Natural killer cell (primary cell): ENCODE results near the gene FARS2. TPM values are rescaled to one million over a fixed set of nuclear protein-coding genes. Genes with fewer than 3 reads are reported as not detected.

Source experiments
- ATAC-seq, 3 donors: fragments of 150-1000 bp in 2 of 3; fragments of 200-7000 bp in 1 of 3; cut with Tn5 transposase; 1 replicate in 1 of 3; 2 replicates in 2 of 3; pipeline ENCODE4 v1.10.0; 2021; ENCODE audit warnings: mild to moderate bottlenecking in 2 of 3, moderate library complexity in 2 of 3
- DNase-seq, 2 donors: peaks; one replicate each; pipeline versions ENCODE4 v3.0.0 to v3.0.0-alpha.2; 2013 to 2021; ENCODE audit warnings: mixed read lengths in 1 of 2
- H3K27ac ChIP-seq: one replicate; pipeline ENCODE4 v1.5.1; 2013; ENCODE audit warnings: mild to moderate bottlenecking, low read length
- H3K27me3 ChIP-seq: one replicate; pipeline ENCODE4 v1.6.1; 2013; ENCODE audit warnings: low read length; ENCODE audit not compliant: control insufficient read depth, insufficient read depth
- H3K36me3 ChIP-seq: one replicate; pipeline ENCODE4 v1.6.1; 2013; ENCODE audit warnings: low read length; ENCODE audit not compliant: control insufficient read depth, insufficient read depth
- H3K4me1 ChIP-seq: one replicate; pipeline ENCODE4 v1.6.1; 2013; ENCODE audit warnings: low read length; ENCODE audit not compliant: control insufficient read depth, insufficient read depth
- H3K4me3 ChIP-seq: one replicate; pipeline ENCODE4 v1.5.1; 2013; ENCODE audit warnings: low read length
- H3K9me3 ChIP-seq: one replicate; pipeline ENCODE4 v1.6.1; 2013; ENCODE audit warnings: low read length; ENCODE audit not compliant: control insufficient read depth, insufficient read depth
- H3K27ac Mint-ChIP-seq, 2 donors: one replicate each; pipeline ENCODE4 v1.8.0; 2022; ENCODE audit warnings: mild to moderate bottlenecking in 2 of 2, mixed read lengths in 2 of 2, moderate library complexity in 1 of 2
- H3K27me3 Mint-ChIP-seq, 2 donors: one replicate each; pipeline ENCODE4 v1.8.0; 2022; ENCODE audit warnings: low read depth in 2 of 2, mixed read lengths in 2 of 2
- H3K36me3 Mint-ChIP-seq: one replicate; pipeline ENCODE4 v1.8.0; 2022; ENCODE audit warnings: mixed read lengths
- H3K4me1 Mint-ChIP-seq, 2 donors: one replicate each; pipeline ENCODE4 v1.8.0; 2022; ENCODE audit warnings: mixed read lengths in 2 of 2
- H3K4me3 Mint-ChIP-seq: one replicate; pipeline ENCODE4 v1.8.0; 2022; ENCODE audit warnings: mild to moderate bottlenecking, moderate library complexity, mixed read lengths
- H3K9me3 Mint-ChIP-seq, 2 donors: one replicate each; pipeline ENCODE4 v1.8.0; 2022; ENCODE audit warnings: mixed read lengths in 2 of 2
- WGBS: methylation state at CpG from one replicate; pipeline ENCODE4 v1.1.7; 2013; ENCODE audit warnings: missing lambda C conversion rate; ENCODE audit not compliant: insufficient coverage; 5-methylcytosine and 5-hydroxymethylcytosine counted together
- intact Hi-C: fragments of 100-400 bp; cut with micrococcal nuclease; formaldehyde crosslinking; loops from one replicate; pipeline ENCODE4 v1.14.2; 2022
- total RNA-seq, 4 donors: library from RNA; stranded (reverse); fragments of 120-200 nt in 1 of 4; gene quantifications; one replicate each; pipeline versions ENCODE4 v1.2.3 to v1.2.4, GENCODE V29; 2013 to 2022
- TF ChIP-seq, protein P1 (sequence below): fragments of 200-600 bp; IDR thresholded peaks from one replicate; pipeline ENCODE4 v1.8.0; 2022; ENCODE audit warnings: antibody characterized with exemption

FARS2 gene
- total RNA-seq, 3 donors from 2014 or later (not counting 1 experiment from before 2014, with no cell fraction given): 15.3 to 24.8 (median 22.7) TPM

DNA sequence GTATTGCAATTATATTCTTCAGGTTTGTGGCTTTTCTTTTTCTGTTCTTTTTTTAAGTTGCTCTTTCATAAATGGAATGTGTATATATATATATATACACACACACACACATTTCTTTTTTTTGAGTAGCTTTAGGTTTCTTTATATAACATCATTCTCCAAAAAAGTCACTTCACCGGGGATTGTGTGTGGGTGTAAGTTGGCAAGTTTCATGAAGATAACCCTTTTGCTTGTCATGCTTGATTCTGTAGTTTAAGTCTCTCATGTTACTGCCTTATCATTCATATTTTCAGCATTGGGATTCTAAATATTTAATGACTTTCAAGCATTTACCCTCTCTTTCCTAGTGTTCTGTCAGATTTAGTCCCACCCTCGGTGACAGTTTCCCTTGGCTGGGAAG, 181.0 kb downstream of the FARS2 start:
- Histone ChIP-seq H3K4me1 (no peaks in the 10 kb centered on the region), H3K27me3 (no peaks in the 10 kb centered on the region), H3K36me3 (no peaks in the 10 kb centered on the region), H3K4me3 (no peak overlapping the region), H3K27ac (no peak overlapping the region), H3K9me3 (no peaks in the 10 kb centered on the region)
- H3K4me1 Mint-ChIP-seq: peaks cover 0 to 6% of the 10 kb centered on the region in 2 donors
- ATAC-seq: no peak
- DNase-seq: no peak
- peaks cover 0 to 5% of the 10 kb centered on the region in 2 donors for H3K9me3 Mint-ChIP-seq
- no peak overlapping the region for H3K4me3 Mint-ChIP-seq
- TF ChIP-seq, protein P1, sequence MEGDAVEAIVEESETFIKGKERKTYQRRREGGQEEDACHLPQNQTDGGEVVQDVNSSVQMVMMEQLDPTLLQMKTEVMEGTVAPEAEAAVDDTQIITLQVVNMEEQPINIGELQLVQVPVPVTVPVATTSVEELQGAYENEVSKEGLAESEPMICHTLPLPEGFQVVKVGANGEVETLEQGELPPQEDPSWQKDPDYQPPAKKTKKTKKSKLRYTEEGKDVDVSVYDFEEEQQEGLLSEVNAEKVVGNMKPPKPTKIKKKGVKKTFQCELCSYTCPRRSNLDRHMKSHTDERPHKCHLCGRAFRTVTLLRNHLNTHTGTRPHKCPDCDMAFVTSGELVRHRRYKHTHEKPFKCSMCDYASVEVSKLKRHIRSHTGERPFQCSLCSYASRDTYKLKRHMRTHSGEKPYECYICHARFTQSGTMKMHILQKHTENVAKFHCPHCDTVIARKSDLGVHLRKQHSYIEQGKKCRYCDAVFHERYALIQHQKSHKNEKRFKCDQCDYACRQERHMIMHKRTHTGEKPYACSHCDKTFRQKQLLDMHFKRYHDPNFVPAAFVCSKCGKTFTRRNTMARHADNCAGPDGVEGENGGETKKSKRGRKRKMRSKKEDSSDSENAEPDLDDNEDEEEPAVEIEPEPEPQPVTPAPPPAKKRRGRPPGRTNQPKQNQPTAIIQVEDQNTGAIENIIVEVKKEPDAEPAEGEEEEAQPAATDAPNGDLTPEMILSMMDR: no peak
- 100% methylated on average over 1 of the region's 2 CpGs for WGBS
- H3K36me3 Mint-ChIP-seq: peaks cover 13% of the 10 kb centered on the region
- no peaks in the 10 kb centered on the region for H3K27me3 Mint-ChIP-seq
- no peak overlapping the region for H3K27ac Mint-ChIP-seq
- intact Hi-C loops: no loop called here

DNA sequence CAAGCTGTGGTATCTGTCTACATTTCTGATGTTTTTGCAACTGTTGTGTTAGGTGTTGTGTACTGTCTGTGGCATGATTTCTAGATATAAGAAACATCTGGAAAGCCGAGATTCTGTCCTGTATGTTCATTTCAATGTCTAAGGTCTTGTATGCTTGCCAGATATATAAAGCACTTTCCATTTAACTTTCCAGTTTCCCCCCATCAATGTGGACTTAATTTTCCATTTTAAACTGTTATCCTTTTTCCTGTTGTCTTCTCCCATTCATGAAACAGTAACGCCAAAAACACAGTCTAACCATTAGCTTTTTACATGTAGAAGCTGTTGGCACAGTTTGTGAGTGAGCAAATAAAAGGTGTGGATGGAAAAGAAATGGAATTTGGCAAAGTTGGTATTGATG, 181.6 kb downstream of the FARS2 start:
- no peak for ATAC-seq
- peaks cover 4 to 6% of the 10 kb centered on the region in 2 donors for H3K4me1 Mint-ChIP-seq
- Histone ChIP-seq H3K4me3 (no peak overlapping the region), H3K4me1 (no peaks in the 10 kb centered on the region), H3K27me3 (no peaks in the 10 kb centered on the region), H3K36me3 (no peaks in the 10 kb centered on the region), H3K27ac (no peak overlapping the region), H3K9me3 (no peaks in the 10 kb centered on the region)
- 100% methylated on average over 1 of the region's 2 CpGs for WGBS
- H3K27me3 Mint-ChIP-seq: no peaks in the 10 kb centered on the region
- intact Hi-C loops: no loop called here
- no peak overlapping the region for H3K4me3 Mint-ChIP-seq
- no peak overlapping the region for H3K27ac Mint-ChIP-seq
- H3K9me3 Mint-ChIP-seq: no peaks in the 10 kb centered on the region
- DNase-seq: no peak
- peaks cover 7% of the 10 kb centered on the region for H3K36me3 Mint-ChIP-seq
- TF ChIP-seq, protein P1: no peak

DNA sequence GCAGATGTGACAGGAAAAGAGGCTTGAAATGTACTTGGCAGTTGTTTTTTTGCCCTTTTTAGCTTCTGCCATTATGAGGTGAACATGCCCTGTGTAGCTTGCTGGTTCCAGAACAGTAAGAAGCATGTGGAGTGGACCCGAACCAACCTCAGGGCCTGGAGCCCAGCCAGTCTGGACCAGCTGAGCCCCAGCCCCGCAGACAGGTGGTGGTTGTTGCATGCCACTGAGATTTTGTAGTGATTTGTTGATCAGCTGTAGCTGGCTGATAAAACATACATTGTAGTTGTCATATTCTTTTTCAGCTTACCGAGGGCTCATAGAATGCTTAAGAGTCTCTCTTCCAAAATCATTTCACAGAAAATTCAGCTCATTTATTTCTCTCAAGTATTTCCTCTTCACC, 182.2 kb downstream of the FARS2 start:
- intact Hi-C loops: no loop called here
- Histone ChIP-seq H3K27me3 (no peaks in the 10 kb centered on the region), H3K36me3 (no peaks in the 10 kb centered on the region), H3K4me3 (no peak overlapping the region), H3K4me1 (no peaks in the 10 kb centered on the region), H3K9me3 (no peaks in the 10 kb centered on the region), H3K27ac (no peak overlapping the region)
- TF ChIP-seq, protein P1: no peak
- H3K4me1 Mint-ChIP-seq: peaks cover 5 to 6% of the 10 kb centered on the region in 2 donors
- H3K27ac Mint-ChIP-seq: no peak overlapping the region
- no peaks in the 10 kb centered on the region for H3K27me3 Mint-ChIP-seq
- peaks cover 1% of the 10 kb centered on the region for H3K36me3 Mint-ChIP-seq
- H3K4me3 Mint-ChIP-seq: no peak overlapping the region
- no peaks in the 10 kb centered on the region for H3K9me3 Mint-ChIP-seq
- WGBS: 86% methylated on average over 2 of the region's 3 CpGs
- ATAC-seq (no peak), DNase-seq (no peak)

DNA sequence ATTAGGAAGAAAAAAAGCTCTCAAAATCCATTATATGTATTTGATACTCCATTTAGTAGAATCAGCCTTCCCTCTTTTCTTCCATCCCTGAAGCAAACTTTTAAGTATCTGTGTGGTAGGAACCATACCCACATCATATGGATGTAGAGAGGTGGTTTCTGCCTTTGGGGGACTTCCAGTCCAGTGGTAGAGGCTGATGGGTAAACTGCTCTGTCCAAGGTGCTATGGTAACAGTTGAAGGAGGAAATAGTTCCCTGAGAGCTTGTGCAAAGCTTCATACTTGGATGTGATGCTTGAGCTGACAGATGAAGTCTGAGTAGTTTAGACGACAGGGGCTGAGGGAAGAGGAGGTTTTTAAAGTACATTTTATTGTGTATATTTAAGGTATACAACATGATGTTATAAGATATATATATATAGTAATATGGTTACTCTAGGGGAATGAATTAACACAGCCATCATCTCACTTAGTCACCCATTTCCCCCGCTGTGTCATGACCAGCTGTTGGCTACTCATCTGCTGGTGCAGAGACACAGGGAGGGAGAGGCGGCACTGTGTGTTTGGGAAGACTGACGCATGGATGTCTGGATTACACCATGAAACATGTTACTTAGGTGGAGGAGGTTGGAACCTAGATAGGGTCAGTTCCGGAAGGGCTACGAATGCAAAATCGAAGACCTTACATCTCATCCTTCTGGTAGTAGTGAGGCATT, 185.2 kb downstream of the FARS2 start:
- Histone ChIP-seq H3K27me3 (no peaks in the 10 kb centered on the region), H3K4me1 (no peaks in the 10 kb centered on the region), H3K27ac (no peak overlapping the region), H3K4me3 (no peak overlapping the region), H3K9me3 (no peaks in the 10 kb centered on the region), H3K36me3 (no peaks in the 10 kb centered on the region)
- Mint-ChIP-seq H3K9me3 (no peaks in the 10 kb centered on the region), H3K36me3 (no peaks in the 10 kb centered on the region), H3K4me3 (no peak overlapping the region), H3K4me1 (peaks cover 5 to 9% of the 10 kb centered on the region in 2 donors), H3K27ac (no peak overlapping the region), H3K27me3 (no peaks in the 10 kb centered on the region)
- intact Hi-C loops: no loop called here
- DNase-seq (no peak), ATAC-seq (no peak)
- WGBS: 96% methylated on average over 7 of the region's 7 CpGs
- TF ChIP-seq, protein P1: no peak
